NCI-H2029 (cell line): ENCODE results near the gene TRIM72.

Experiments used
- DNase-seq: peaks from one replicate; lab custom pipeline; 2025; lab: John Stamatoyannopoulos, UW

Gene TRIM72, protein sequence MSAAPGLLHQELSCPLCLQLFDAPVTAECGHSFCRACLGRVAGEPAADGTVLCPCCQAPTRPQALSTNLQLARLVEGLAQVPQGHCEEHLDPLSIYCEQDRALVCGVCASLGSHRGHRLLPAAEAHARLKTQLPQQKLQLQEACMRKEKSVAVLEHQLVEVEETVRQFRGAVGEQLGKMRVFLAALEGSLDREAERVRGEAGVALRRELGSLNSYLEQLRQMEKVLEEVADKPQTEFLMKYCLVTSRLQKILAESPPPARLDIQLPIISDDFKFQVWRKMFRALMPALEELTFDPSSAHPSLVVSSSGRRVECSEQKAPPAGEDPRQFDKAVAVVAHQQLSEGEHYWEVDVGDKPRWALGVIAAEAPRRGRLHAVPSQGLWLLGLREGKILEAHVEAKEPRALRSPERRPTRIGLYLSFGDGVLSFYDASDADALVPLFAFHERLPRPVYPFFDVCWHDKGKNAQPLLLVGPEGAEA

GRCh38 chr16:31213877-31214707 lies at the start of gene TRIM72:
TSS of gene TRIM72 (plus strand) at chr16:31214119. CDS start at chr16:31214739, 620 bp downstream.
- no peak for DNase-seq

DNA sequence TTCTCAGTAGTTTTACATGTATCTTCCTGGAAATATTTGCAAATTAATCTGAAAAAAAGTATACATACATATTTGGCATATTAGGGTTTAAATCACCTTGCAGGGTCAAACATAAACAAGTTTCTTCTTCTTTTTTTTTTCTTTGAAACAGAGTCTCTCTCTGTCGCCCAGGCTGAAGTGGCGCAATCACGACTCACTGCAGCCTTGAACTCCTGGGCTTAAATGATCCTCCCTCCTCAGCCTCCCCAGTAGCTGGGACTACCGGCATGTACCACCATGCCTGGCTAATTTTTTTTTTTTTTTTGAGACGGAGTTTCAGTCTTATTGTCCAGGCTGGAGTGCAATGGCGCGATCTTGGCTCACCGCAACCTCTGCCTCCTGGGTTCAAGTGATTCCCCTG lies 46.6 kb upstream of the TRIM72 start:
- no peak for DNase-seq

DNA sequence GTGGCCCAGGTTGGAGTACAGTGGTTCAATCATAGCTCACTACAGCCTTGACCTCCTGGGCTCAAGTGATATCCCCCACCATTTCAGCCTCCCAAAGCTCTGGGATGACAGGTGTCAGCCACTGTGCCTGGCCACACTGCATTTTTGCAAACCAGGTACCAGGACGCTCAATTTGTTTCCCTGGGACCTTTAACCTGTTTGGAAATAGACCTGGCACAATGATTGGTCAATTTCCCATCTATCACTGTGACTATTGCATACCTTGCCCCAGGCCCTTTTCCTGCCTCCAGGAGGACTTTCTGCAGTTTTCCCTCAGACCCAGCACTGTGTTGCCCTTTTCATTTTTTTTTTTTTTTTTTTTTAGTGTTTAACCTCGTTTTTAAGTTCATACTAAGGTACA lies 45.1 kb upstream of the TRIM72 start:
- DNase-seq, result no peak

DNA sequence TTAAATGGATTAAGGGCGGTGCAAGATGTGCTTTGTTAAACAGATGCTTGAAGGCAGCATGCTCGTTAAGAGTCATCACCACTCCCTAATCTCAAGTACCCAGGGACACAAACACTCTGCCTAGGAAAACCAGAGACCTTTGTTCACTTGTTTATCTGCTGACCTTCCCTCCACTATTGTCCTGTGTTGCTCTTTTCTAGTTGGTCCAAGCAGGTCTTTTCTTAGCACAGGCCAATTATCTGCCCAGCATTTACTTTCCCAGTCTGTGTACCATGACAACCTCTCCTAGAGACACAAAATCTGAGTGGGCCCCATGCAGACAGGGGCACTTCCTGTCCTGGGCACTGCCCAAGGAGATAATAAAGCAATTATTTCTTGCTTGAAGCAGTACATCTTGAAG lies 43.9 kb upstream of the TRIM72 start:
- DNase-seq, result peak; percentile 26

DNA sequence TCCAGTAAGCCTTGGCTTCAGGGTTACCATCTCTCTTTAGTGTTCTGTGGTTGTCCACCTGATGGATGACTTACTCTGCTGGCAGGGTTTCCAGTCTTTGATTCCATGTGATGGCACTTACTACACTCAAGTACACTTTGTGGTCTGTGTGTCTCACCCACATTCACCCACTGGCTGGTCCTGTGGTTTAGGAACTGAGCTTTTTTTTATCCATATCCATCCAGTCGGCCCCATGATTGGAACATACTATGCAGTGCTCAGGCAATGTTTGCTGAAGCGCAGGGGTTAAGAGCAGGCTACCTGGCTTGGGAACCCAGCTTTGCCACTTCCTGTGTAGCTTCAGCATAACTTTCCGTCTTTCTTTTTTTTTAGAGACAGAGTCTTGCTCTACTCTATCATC lies 36.8 kb upstream of the TRIM72 start:
- DNase-seq, result peak; percentile 88

GRCh38 chr16:31179219-31179746 lies 34.6 kb upstream of the TRIM72 start:
- no peak for DNase-seq

DNA sequence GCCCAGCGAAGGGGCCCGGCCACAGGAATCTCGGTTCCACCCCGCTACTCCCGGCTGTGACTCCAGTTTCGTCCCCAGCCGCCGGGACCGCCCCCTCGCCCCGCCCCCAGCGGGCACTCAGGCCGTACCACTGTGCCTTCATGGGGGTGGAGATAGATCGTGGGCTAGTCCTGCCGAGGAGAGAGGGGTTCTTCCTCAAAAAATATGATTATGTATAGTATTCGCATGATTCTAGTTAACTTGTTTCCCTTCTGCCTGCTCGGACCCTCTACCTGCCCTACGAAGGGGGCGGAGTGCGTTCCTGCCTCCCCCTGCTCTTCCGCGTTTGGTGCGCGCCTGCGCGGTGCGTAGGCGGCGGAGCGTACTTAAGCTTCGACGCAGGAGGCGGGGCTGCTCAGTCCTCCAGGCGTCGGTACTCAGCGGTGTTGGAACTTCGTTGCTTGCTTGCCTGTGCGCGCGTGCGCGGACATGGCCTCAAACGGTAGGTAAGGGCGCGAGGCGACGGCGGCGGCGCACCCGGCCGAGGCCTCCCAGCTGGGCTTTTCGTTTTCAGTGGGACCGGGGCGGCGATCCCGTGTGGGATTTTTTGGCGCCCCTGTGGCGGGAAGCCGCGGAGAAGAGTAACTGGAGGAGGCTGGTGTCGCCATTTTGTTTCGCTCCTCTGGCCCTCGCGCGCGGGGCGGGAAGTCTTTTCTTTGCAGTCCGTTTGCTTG lies 34.0 kb upstream of the TRIM72 start, which contains the start of gene FUS:
Gene FUS (plus strand): TSS at position 393 of the 713 bp plus-strand sequence. CDS start 76 bp downstream, at position 469.
- DNase-seq, result peak; percentile 83

DNA sequence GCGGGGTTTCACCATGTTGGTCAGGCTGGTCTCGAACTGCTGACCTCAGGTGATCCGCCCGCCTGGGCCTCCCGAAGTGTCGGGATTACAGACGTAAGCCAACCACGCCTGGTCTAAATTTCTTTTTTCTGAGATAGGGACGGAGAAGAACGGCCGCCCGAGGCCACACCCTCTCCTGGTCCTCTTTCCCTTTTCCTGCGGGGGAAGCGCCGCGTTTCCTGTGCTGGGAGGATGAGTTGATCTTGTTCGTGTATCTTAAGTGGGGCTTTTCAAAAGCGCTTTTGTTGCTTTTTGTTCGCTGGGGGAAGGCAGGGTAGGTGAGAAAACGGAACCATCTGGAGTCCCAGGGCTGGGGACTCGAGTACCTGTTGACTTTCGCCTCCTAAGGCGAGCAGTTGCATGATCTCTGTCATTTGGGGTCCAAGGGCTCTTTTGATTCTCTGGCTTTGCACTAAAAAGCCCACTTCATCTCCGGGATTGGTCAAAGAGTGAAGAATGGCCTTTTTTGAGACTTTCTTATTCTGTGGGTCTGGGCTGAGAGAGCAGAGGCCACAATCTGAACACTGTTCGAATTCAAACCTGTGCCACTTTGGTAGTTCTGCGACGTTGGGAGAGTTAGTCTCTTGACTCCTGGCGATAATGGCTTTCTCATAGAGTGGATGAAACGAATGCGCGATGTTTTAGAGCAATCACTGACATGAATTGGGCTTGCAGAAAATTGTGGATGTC lies 32.7 kb upstream of the TRIM72 start:
- DNase-seq, result peak; percentile 25

DNA sequence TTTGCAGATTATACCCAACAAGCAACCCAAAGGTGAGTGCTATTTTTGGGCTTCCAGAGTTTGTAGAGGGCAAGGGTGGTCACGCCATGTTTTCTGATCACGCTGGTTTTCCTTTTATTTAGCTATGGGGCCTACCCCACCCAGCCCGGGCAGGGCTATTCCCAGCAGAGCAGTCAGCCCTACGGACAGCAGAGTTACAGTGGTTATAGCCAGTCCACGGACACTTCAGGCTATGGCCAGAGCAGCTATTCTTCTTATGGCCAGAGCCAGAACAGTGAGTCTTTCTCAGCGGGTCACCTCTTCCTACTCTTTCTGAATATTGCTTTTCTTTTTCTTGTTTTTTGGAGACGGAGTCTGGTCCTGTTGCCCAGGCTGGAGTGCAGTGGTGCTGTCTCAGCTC lies 31.5 kb upstream of the TRIM72 start:
- no peak for DNase-seq

DNA sequence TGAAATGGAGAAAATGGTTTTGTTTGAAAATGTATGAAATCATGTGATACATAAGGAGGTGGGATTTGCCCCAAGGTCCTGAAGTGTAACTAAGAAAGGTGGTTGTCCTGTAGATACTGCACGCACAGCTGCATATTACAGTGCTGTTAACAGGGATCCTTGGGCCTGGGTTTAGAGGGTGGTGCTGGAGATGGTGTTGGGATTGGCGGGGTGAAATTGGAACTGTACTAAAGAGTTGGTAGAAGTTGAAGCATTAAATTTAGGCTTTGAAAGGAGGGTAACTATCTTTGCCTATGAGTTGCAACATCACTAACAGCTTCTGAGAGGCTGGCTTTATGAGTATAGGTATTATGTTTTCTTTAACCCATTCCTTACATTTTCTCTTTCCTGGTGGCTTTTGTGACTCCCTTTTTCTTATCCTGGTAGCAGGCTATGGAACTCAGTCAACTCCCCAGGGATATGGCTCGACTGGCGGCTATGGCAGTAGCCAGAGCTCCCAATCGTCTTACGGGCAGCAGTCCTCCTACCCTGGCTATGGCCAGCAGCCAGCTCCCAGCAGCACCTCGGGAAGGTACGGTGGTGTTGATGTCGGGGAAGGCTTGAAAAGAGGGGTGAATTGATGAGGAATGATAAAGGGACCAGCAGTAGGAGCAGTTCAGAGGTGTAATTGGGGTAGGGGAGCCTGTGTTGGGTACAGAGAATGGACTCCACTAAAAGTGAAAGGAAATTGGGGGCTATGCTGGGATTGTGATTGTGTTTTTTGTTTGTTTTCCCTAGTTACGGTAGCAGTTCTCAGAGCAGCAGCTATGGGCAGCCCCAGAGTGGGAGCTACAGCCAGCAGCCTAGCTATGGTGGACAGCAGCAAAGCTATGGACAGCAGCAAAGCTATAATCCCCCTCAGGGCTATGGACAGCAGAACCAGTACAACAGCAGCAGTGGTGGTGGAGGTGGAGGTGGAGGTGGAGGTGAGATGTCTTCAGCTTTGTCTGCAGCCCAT lies 30.2 kb upstream of the TRIM72 start:
- DNase-seq, result no peak

- no peak for DNase-seq
Observed at GRCh38 chr16:31184888-31185287, 29.0 kb upstream of the TRIM72 start.

DNA sequence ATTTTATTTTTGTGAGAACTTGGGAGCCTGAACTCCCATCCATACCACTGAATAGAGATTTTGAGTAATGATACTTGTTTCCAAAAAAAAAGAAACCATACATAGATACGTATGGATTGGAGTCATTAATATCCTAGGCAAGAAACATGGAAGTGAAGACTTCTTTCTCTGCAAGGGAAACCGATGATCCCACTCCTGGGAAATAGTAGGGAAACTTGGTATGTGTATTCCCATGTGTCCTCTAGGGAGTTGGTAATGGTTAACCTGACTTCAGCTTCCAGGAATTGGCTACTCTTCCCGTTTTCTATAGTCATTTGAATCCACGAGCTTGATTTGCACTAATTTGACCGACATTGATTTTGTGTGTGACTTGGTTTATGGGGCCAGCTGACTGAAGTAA lies 28.6 kb upstream of the TRIM72 start:
- no peak for DNase-seq

DNA sequence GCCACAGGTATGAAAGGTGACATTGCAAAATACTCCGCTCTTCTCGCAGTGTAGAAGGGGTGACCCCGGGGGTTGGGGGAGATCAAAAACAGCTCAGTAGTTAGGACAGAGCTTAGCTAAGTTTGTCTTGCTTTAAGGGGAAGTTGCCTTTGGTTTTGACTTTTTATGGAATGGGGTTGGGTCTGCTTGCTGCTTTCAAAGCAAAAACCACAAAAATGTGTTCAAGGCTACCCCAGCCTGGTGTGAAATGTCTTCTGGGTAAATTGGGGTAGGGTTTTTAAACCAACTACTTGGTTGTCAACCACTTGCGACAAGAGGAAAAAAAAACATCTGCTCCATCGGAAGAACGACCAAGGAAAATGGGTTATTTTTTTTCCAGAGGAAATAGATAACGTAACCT lies 27.7 kb upstream of the TRIM72 start:
- DNase-seq, result no peak

- no peak for DNase-seq
Observed at GRCh38 chr16:31186930-31187807, 26.8 kb upstream of the TRIM72 start.

DNA sequence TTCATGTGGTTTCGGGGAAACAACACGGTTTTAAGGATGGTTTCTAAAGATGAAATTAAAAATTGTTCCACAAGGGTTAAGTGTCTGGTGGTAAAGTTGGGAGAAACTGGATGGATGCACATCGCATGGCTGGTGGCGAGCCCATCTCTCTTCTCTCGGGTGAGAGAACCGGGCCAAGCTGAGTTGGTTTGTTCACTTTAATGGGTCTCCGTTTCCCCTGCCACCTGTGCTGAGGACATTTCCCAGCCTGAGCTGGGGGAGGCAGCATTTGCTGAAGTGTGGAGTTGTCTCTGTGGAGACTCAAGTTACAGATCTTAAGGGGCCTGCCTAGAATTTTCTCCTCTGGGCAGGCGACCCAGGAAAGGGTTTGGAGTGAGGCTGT lies 26.1 kb upstream of the TRIM72 start:
- no peak for DNase-seq

DNA sequence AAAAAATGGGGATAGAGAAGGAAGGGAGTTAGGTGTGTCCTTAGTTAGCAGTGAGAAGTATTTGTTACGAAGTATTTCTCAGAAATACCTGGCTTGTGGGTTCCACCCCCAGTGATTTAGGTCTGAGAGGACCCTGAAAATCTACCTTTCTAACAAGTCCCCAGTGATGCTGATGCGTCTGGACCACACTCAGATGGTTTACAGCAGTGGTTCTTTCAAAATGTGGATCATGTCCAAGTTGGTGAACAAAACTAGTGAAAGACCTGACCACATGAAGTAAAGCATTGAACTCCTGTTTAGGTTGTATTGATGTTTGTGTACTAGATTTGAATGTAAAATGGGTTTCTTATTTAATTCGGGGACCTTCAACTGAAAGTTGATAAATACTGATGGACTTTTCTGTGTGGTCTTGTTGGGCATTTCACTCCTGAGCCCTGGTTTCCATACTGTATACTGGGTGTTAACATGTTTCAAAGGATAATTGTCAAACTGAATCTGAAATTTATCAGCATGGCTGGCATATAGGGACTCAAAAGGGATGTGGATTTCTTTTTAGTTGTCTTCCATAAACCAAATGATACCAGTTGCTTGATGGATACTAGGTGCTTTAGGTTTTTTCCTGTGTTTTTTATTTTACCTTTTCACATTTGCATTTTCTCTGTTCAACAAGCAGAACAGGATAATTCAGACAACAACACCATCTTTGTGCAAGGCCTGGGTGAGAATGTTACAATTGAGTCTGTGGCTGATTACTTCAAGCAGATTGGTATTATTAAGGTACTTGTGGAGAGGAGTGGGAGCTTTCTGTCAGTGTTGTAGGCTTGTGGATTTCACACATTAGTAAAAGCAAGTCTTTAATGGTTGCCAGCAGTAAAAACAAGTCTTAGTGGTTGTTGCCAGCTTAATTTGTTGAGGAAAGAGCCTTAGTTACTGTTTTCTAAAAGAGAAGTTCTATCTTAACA lies 25.2 kb upstream of the TRIM72 start:
- DNase-seq, result no peak

- no peak for DNase-seq
Observed at GRCh38 chr16:31189412-31189778, 24.5 kb upstream of the TRIM72 start.

DNA sequence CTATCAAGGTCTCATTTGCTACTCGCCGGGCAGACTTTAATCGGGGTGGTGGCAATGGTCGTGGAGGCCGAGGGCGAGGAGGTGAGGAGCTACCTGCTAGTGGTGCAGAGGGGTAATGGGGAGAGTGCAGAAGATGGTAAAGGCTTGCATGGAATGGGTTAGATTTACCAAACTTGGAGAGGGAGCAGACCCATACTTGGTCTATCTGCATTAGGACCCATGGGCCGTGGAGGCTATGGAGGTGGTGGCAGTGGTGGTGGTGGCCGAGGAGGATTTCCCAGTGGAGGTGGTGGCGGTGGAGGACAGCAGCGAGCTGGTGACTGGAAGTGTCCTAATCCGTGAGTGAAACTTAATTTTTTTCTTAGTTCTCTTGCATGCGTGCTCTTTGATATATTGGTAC lies 23.9 kb upstream of the TRIM72 start:
- DNase-seq, result no peak
